Parathyroid adenoma (tissue), 2 donors: ENCODE data around the gene REL.
"Not testable (repeated sequence)": the region's sequence is repeated elsewhere in the genome, so short reads cannot be mapped to it uniquely, and the experiment has no call there.

Experiments used
- H2AFZ ChIP-seq: fragments of 300-600 bp; sonication (generic); one replicate; pipeline ENCODE4 v1.7.0; 2017; ENCODE audit warnings: antibody characterized with exemption, mild to moderate bottlenecking
- H3K27ac ChIP-seq: fragments of 300-600 bp; sonication (generic); one replicate; pipeline ENCODE4 v1.7.0; 2017
- H3K27me3 ChIP-seq: fragments of 300-600 bp; sonication (generic); one replicate; pipeline ENCODE4 v1.7.0; 2017; ENCODE audit warnings: low read length; ENCODE audit not compliant: control insufficient read depth, insufficient read depth
- H3K36me3 ChIP-seq: fragments of 300-600 bp; sonication (generic); one replicate; pipeline ENCODE4 v1.7.0; 2017; ENCODE audit warnings: low read length; ENCODE audit not compliant: control insufficient read depth, insufficient read depth
- H3K4me1 ChIP-seq: fragments of 300-600 bp; sonication (generic); one replicate; pipeline ENCODE4 v1.7.0; 2017; ENCODE audit warnings: control low read depth
- H3K4me2 ChIP-seq: fragments of 300-600 bp; sonication (generic); one replicate; pipeline ENCODE4 v1.7.0; 2017; ENCODE audit warnings: low read length
- H3K4me3 ChIP-seq: fragments of 300-600 bp; sonication (generic); one replicate; pipeline ENCODE4 v1.7.0; 2017; ENCODE audit warnings: low read depth, low read length
- H3K79me2 ChIP-seq: fragments of 300-600 bp; sonication (generic); one replicate; pipeline ENCODE4 v1.7.0; 2017; ENCODE audit warnings: control low read depth
- H3K9ac ChIP-seq: fragments of 300-600 bp; sonication (generic); one replicate; pipeline ENCODE4 v1.7.0; 2017; ENCODE audit warnings: mild to moderate bottlenecking
- H3K9me3 ChIP-seq: fragments of 300-600 bp; sonication (generic); one replicate; pipeline ENCODE4 v1.7.0; 2017; ENCODE audit warnings: low read length; ENCODE audit not compliant: control insufficient read depth
- TF ChIP-seq, protein P1 (sequence below): fragments of 300-600 bp; sonication (generic); IDR thresholded peaks from one replicate; pipeline ENCODE4 v1.7.0; 2017; ENCODE audit warnings: antibody characterized with exemption, mild to moderate bottlenecking
- donor health status: primary hyperparathyroidism.

Gene REL

DNA sequence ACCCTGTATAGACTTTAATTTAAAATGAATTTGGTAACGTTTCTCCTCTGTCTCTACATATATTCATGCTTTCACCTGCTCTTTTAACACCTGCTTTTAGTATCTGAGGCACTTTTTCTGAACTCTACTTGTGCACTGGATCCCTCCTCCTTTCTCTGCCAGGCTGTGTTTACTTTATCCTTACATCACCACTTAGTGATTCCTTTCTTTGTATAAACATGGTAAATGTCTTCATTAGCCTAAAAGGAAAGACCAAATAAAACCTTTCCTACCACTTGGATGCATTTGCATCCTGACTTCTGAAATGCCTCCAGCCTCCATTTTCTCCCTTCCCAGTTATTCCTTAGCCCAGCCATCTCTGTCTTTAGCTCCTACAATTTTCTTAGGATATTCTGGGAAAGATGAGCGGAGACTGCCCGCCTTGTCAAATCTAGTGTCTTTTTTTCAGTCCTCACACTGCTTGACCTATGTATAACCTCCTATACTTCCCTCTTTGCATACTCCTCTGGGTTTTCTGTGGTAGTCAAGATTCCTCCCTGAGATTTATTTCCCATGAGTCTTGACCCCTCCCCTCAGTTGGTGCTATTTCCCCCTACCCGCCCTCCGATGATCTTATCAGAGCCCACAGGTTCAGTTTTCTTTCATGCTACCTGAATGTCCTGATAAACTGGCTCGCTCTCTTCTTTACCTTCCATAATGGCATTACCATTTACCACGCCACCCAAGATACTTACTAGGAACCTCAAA is 44.8 kb downstream of the REL start:
- Histone ChIP-seq H3K4me1 (no peaks in the 10 kb centered on the region), H3K79me2 (no peaks in the 10 kb centered on the region), H3K9ac (no peak overlapping the region), H3K36me3 (no peaks in the 10 kb centered on the region), H3K4me3 (no peak overlapping the region), H3K27me3 (no peaks in the 10 kb centered on the region), H2AFZ (no peak overlapping the region), H3K9me3 (no peaks in the 10 kb centered on the region), H3K4me2 (no peak overlapping the region), H3K27ac (no peak overlapping the region)
- TF ChIP-seq, protein P1, sequence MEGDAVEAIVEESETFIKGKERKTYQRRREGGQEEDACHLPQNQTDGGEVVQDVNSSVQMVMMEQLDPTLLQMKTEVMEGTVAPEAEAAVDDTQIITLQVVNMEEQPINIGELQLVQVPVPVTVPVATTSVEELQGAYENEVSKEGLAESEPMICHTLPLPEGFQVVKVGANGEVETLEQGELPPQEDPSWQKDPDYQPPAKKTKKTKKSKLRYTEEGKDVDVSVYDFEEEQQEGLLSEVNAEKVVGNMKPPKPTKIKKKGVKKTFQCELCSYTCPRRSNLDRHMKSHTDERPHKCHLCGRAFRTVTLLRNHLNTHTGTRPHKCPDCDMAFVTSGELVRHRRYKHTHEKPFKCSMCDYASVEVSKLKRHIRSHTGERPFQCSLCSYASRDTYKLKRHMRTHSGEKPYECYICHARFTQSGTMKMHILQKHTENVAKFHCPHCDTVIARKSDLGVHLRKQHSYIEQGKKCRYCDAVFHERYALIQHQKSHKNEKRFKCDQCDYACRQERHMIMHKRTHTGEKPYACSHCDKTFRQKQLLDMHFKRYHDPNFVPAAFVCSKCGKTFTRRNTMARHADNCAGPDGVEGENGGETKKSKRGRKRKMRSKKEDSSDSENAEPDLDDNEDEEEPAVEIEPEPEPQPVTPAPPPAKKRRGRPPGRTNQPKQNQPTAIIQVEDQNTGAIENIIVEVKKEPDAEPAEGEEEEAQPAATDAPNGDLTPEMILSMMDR, result no peak

DNA sequence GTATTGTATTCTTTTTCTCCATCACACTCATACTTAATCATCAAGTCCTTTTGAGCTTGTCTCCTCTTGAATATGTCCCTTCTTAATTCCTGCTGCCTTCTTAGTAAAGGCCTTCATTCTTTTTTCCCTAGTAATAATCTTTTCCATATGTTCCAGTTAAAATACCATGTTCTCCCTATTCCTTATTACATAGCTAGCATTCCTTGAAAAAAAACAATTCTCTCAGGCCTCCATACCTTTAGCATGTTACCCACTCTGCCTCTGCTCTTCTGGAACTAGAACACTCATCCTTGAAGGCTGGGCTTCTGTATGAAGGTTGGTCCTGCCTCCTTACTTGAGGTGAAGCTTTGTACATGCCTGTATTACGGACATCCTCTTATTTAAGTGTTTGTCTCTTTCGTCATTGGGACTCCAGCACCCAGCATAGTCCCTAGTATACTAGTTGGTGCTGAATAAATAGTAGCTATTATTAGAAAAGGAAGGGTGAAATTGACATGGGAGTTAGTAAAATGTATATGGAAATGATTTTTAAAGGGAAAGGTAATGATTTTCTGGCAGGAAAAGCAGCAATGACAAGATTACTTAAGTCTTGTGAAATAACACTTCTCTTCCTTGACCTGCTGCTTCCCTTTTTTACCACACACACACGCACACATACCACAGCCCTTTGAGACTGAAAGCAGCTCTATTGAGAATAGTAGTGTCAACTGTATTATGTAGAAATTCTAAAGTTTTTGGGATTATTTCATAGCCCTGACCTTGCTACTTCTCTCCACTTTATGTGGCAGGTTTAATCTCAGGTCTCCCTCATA is 45.6 kb downstream of the REL start:
- Histone ChIP-seq H3K9ac (no peak overlapping the region), H3K27me3 (no peaks in the 10 kb centered on the region), H2AFZ (no peak overlapping the region), H3K36me3 (no peaks in the 10 kb centered on the region), H3K4me2 (no peak overlapping the region), H3K79me2 (no peaks in the 10 kb centered on the region), H3K4me1 (no peaks in the 10 kb centered on the region), H3K9me3 (no peaks in the 10 kb centered on the region), H3K27ac (no peak overlapping the region), H3K4me3 (no peak overlapping the region)
- TF ChIP-seq, protein P1, result no peak

DNA sequence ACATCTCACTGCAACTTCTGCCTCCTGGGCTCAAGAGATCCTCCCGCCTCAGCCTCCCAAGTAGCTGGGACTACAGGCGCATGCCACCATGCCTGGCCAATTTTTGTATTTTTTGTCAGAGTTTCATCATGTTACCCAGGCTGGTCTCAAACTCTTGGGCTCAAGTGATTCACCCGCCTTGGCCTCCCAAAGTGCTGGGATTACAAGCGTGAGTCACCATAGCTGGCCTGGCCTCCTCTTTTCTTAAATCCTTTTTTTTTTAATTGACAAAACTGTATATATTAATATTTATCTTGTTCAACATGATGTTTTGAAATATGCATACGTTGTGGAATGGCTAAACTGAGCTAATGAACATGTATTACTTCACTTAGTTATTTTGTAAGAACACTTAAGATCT is 50.7 kb downstream of the REL start:
- H3K4me2 ChIP-seq, H3K36me3 ChIP-seq, H3K9me3 ChIP-seq, H3K4me1 ChIP-seq, H3K9ac ChIP-seq, H3K79me2 ChIP-seq, H3K27me3 ChIP-seq, H2AFZ ChIP-seq, H3K27ac ChIP-seq, H3K4me3 ChIP-seq: not testable (repeated sequence)

DNA sequence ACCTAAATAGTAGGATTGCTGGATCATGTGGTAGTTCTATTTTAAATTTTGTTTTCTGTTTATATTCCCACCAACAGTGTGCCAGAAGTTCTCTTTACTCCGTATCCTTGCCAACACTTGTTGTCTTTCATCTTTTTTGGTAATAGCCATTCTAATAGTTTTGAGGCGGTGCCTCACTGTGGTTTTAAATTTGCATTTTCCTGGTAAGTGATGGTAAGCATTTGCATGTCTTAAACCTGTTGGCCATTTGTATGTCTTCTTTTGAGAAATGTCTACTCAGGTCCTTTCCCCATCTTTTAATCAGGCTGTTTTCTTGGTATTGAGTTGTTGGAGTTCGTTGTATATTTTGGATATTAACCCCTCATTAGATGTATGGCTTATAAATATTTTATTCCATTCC is 51.6 kb downstream of the REL start:
- Histone ChIP-seq H3K27me3 (no peaks in the 10 kb centered on the region), H3K79me2 (no peaks in the 10 kb centered on the region), H3K9me3 (no peaks in the 10 kb centered on the region), H3K4me3 (no peak overlapping the region), H3K9ac (no peak overlapping the region), H3K27ac (no peak overlapping the region), H2AFZ (no peak overlapping the region), H3K4me1 (no peaks in the 10 kb centered on the region), H3K4me2 (no peak overlapping the region), H3K36me3 (no peaks in the 10 kb centered on the region)
- TF ChIP-seq, protein P1, result no peak

DNA sequence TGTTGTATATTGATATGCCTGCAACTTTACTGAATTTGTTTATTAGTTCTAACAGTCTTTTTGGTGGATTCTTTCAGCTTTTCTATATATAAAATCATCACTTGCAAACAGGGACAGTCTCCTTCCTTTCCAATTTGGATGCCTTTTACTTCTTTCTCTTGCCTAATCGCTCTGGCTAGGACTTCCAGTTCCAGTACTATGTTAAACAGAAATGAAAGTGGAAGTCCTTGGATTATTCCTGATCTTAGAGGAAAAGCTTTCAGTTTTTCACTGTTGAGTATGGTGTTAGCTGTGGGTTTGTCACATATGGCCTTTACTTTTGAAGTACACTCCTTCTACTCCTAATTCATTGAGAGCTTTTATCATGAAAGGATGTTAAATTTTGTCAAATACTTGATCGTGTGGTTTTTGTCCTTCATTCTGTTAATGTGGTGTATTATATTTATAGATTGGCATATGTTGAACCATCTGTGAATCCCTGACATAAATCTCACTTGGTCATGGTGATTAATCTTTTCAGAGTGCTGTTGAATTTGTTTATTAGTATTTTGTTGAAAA is 52.9 kb downstream of the REL start:
- H3K4me2 ChIP-seq, result no peak overlapping the region
- no peak overlapping the region for H2AFZ ChIP-seq
- TF ChIP-seq, protein P1, result no peak
- no peaks in the 10 kb centered on the region for H3K27me3 ChIP-seq
- H3K4me1 ChIP-seq, result no peaks in the 10 kb centered on the region
- H3K79me2 ChIP-seq, result no peaks in the 10 kb centered on the region
- no peaks in the 10 kb centered on the region for H3K9me3 ChIP-seq
- no peaks in the 10 kb centered on the region for H3K36me3 ChIP-seq
- peak overlapping the region; percentile 27 for H3K27ac ChIP-seq
- H3K9ac ChIP-seq, result no peak overlapping the region
- no peak overlapping the region for H3K4me3 ChIP-seq
